HG03045 (cell line): Measurements from ENCODE around the gene MAP2.

Experiments
- ATAC-seq: cut with Tn5 transposase; IDR thresholded peaks from one replicate; pipeline ENCODE4 v1.9.1; 2021; ENCODE audit warnings: mild to moderate bottlenecking, moderate library complexity; ENCODE audit not compliant: unreplicated experiment

MAP2 gene

DNA sequence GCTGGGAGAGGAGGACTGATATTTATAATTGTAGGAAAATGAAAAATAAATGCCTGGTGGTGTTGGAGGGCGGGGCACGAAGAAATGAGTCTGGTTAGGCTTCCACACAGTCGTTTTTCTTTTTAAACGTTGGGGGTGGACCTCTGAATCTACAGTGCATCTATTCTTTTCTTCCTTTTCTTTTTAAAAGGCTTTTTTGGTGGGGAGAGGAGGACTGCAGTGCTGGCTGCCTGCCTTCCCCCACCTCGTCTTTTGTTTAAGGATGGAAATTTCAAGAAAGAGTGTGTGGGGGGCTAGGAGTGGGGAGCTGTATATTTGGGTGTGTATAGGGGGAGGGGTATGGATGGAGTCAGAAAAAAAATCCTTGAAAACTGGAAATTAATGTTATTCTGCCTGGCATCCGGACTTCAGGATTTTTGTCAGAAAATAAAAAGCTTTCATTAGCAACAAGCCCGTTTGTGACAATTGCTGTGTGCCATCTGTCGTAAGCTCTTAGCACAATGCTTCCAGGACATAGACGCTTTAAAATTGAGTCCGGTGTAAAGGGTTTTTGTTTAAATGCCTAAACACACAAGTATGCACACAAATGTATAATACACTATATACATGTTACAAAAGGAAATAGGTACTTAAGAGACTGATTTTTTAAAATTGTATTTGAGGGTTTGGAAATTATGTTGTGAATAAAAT is 1.1 kb downstream of the MAP2 start:
- no peak for ATAC-seq

DNA sequence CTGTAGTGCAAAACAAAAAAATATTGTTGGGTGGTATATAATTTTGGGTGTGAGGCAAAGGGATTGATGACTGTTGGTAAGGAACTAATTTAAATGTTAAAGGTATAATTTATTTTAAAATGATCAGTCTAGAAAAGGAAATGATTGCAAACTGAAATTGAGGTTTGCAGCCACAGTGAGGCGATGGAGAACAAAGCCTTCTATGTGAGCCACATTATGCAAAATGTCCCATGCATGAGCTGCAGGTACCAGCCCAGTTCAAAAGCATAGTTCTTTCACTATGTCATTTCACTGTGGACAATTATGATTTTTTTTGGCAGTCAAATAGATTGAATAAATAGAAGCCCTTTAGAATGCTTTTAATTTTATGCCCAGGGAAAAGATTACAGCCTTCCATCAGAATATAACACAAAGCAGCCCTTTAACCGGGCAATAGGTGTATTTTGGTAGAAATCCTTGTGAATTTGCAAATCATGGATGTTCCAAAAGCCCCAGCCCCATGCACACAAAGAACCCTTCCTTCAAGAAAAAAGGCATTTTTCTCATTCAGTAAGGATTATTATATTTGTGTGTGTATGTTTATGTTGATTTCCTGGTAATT is 1.7 kb downstream of the MAP2 start:
- ATAC-seq, result no peak

DNA sequence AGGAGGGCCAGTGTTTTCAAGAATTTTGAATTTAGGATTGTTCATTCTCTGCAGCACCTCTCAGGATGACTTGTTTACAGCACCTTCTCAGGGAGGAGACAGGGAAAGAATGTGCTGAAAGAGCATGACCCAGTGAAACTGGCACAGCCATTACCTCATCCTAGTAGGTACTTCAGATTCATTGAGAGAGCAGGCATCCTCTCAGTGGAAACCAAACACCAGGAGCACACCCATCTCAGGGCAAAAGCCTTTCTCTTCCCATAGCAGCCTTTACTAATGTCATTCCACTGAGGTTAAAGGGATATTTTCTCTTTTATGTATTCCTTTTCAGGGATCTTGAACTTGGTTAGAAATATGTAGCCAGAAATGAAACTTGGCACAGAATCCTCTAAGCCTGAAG is 2.6 kb downstream of the MAP2 start:
- no peak for ATAC-seq

DNA sequence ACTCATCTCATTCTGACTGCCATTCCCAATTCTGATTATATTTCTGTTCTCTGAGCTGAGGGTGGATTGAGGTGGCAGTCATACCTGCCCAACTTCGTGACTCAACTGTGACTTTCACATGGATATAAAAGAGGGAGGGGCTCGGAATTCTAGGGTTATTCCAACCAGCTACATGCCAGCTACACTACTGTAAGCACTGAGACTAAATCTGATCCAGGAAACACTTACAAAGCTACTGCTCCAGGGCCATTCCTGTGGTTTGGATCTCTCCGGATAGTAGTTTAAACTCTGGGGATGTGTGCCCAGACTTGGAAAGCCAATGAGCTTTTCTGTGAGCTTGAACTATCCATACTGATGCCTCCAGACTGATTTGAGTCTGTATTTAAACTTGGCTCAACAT is 7.9 kb downstream of the MAP2 start:
- no peak for ATAC-seq

DNA sequence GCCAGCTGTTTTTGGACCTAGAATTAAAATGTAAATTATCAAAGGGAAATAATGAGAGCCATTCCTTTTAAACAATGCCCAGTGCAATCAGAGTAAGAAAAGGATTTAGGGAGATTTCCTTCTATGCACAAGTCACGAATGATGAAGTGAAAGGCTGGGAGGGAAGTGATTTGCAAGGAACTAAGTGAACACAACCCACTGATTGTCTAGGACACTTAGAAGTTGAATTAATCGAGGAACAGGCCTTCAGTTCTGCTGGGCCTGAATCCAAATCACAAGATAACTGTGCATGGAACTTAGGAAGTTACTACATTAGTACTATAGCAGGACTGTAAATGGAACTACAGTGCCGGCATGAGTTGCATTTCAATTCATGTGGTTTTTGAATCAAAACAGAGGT is 17.7 kb downstream of the MAP2 start:
- no peak for ATAC-seq

DNA sequence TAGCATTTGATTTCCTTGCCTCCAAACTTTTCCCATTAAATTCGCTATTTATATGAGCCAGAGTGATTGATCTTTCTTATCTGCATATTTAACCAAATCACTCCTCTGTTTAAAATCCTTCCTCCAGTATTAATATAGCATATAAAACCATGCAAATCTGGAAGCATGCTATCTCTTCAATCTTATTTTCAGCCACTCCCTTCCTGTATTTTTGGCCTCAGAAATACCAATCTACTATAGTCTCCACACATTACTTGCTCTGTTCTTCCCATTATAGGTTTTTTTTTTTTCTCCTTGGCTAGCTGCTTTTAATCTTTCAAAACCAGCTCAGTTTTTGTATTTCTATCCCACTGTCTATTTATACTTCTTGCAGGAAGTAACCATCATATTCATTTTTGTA is 19.1 kb downstream of the MAP2 start:
- no peak for ATAC-seq

DNA sequence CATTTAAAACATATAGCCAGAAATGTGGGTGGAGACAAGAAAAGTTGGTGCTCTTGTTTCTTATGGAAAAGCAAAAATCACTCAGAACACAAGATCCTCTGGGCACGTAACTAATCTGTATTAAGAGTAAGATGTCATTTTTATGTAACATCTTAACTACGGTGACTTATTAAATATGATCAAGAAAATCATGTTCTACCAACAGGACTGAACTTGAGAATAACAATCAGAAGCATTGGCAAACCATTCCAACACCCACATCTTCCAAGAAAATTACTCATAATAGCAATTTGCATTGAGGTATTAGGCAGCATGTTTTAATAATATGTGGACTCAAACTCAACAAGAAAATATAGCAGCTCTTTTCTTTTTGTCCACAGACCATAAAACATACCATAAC is 21.6 kb downstream of the MAP2 start:
- no peak for ATAC-seq

DNA sequence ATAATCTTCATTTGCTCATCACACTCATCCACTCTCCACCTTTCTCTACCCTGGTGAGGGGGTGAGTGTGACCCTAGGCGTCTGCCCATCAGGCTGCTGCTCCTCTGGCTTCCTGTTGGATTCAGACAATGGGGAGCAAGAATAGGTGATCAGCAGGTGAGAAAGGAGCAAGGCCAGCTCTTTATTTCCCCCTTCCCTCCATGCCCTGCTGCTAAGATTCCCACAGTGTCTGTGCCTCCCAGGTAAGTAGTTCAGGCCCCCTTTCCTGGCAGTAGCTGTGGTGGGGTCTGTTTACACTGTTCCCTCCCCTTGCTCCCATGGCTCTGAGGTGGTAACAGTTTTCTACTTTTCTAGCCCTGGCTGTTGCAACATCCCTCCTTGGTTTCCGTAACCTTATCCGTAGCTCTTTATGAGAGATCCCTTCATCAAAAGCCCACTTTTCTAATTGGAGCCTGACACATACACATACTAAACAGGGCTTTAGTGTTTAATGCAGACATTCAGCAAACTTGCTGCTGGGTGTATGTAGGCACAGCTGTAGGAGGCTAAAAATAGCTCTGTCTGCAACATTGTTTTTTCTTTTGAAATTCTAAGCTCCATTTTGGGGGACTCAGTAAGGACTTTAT is 27.5 kb downstream of the MAP2 start:
- ATAC-seq, result no peak

DNA sequence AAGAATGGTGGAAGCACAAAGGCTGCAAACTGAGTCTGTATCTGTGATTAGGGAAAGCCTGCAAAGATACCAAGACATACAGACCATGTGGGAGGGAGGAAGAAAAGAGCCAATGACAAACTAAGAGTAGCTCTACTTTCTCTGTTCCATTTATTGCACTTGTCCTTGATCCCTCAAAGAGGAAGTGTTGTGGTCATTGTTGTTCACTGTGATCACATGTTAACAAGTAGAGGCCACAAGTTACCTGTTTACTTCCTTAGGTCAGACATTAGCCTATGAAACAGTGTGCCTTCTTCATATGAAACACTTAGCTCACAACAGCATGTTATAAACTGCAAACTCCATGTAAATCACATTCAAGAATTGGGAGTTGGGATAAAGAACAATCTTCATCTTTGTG is 32.6 kb downstream of the MAP2 start:
- no peak for ATAC-seq

DNA sequence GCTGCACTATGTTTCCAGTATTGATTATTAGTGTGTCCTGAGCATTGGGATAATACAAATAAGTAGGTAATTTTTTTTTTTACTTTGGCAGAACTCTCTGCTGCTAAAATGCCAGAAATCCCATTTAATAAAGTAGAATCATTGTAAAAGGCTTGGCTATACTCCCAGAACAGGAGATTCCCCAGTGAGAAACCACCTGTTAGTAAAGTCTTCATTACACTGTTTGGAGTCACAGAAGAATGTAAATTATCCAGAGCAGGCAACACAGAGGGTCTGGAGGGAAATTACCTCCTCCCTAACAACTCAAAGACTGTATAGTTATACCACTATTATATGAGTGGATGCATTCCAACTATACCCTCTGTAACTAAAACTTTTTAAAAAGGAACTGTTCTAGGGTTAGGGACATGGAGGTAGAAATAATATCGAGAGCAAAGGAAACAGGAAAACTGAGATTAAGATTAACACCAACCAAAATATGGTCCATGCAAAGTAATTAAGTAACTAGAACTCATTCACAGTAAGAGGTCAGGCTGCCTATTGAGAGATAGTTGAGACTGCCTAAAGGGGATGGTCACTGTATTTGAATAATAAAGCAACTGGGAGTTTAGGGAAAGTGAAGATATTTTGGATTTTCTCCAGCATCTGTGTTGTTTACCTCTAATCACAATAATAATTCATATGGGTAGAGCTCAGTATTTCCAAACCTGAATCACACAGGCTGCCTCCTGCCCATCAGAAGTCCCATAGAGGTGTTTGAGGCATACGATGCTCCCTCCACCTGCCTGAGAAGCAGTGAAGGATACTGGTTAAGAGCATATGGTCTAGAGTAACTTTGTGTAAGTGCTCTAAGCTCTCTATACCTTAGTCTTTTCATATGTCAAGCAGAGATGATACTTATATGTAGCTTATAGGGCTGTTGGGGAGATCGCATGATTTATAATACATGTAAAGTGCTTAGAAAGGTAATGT is 34.4 kb downstream of the MAP2 start:
- ATAC-seq, result no peak

DNA sequence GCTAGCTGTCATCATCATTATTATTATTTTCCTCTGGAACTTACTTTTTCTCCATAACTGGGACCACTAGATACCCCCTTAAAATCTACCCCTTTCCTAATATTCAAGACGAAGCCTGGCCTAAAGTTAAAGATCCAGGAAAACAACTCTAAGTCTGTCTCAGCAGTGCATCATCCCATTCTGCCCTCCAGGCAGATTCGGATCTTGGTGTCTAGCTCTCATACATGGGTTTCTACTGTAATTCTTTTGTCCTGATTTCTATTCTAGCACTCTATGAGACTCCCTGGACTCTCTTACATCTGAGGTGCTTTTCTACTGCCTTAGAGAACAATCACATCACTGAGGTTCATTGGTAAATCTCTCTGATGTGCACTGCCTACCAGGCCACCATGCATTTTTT is 35.5 kb downstream of the MAP2 start:
- no peak for ATAC-seq

DNA sequence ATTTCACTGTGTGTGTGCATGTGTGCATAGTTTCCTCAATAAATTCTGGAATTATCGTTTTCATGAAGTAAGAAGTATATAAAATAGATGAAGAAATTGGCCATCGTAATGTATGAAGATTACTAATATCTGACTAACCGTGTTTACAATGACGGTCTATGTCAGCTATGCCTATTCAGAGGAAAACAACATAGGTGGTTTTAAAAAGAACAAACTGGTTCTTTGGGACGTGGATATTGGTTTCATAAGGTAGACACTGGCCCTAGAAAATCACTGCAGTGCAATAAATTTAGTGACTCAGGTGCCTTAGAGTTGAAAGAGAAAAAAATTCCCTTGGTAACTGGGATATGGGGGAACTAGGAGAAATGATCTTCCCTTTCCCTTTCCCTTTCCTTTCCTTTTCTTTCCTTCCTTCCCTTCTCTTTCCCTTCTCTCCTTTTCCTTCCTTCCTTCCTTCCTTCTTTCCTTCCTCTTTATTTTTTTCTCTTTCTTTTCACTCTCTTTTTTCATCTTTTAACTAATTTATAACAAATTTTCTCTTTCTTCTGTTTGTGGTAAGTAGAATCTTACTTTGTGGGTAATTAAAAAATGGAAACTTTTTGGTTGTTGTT is 36.4 kb downstream of the MAP2 start:
- ATAC-seq, result no peak

DNA sequence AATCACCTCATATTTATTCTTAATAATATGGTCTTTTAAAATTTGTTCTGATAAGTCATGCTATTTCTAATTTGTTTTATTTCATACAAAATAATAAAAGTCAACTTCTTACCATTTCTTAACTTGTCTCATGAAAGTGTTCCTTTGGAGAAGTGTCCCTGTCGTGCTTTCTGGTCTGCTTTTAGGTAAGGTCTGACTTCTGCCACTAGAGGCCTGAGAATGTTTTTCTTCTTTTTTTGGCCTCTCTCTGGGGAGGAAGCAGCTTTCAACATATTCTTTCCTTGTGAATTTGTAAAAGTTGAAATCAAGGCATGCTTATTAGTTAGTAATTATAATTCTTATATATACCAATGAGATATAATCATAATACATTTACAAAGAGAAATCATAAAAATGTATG is 39.4 kb downstream of the MAP2 start:
- no peak for ATAC-seq

DNA sequence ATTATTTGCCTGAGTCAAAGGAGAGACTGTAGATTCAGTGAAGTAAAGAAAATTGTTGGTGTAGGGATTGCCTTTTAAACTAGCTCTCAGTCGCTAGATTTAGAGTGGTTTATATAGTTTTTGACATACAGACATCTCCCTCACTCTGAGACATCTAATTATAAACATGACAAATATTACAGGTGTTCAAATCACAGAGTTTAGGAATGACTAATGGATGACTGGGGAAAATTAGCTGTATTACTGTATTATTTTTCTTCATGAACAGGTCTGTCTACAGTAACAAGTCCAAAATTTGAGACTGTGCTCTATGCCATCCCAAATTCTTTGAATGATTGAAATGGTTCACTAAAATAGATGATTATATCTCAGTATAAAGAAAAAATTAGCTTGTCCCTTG is 40.0 kb downstream of the MAP2 start:
- no peak for ATAC-seq

DNA sequence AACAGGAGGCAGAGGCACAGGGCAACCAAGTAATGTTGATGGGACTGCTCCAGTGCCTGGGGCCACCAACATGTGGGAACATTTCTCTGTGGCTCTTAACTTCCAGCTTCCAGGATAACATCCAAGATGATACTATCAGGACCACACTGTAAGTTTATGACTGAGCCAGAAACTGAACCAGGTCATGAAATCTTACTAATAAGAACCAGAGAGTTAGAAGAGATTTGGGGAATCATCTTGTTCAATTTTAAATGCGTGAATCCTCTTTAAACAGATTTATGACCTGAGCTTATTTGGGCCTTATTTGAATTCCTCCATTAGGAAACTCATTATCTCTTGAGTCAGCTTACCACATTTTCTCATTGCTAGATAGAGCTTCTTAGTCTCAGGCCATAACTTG is 45.0 kb downstream of the MAP2 start:
- no peak for ATAC-seq

DNA sequence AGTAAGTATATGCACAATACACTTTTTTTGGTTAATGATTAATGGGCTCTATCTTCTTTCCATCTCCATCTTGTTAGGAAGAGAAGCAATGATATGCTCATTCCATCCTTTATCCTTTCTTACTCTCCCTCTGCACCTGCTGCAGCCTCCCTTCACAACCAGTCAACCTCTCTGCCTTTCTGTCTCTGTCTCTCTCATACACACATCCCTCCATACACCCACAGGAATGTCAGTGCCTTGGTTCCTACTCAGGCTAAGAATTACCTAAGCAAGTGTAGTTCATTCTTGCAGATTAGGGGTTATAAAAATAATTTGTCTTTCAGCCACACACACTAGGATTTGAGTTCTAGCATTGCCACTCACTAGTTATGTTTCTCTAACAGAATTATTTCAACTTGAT is 45.6 kb downstream of the MAP2 start:
- no peak for ATAC-seq

DNA sequence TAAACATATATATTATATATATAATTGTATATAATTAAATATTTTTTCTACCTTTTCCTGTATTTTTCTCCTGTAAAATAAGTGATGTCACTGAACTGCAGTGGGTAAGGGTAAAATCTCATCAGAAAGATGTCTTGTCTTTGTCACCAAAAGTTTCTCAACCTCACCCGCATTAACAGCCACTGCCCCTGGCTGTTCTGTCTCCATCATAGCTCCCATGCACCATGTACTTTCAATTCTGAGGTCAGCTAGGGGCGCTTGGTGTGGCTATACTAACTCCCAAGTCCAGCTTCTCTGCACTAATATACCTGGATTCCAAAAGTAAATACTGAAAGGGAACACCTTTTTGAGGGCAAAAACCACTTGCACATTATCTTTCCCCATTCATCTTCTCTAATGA is 46.6 kb downstream of the MAP2 start:
- no peak for ATAC-seq

DNA sequence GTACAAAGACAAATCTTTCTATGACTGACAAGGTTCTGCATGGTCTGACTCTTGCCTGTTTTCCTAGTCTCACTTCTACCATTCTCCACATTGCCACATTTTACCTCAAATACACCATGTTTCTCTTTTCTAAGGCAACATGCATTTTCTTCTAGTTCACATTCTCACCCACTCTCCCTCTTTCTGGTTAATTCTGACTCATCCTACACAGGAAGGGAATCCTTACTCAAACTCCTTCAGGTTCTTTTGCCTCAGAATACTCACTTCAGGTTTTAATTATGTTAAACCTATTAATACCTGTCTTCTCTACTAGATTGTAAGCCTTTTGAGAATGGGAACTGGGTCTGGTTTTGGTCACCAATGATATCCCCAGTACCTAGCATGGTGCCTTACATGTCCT is 47.2 kb downstream of the MAP2 start:
- no peak for ATAC-seq

DNA sequence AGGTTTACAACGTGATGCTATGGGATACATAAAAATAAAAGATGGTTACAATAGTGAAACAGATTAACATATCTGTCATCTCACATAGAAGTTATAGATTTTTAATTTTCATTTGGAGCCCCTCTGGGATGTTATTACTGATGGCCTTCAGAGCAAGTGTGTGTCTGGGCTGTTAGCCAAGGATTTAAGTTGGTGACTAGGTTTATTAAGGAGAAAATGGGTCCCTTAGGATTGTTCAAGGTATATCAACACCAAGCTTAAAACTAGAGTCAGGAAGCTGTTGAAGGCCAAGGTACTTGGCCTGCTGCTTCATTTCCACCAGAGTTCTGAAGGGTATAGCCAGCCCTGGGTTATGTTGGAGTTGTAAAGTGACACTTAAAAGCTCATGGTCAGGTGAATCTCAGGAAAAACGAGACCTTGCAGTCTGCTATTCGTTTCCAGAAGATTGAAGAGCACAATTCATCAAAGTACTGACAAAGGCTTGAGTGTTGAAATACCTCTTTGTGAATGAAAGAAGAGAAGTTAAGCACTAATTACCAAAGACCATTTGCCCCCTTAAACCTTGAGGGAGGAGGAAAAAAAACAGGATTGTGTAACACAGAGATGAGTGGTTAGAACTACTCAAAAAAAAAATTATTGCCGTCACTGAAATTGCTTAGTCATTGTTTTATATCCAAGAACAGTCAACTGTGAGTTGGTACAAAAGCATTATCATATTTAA is 48.4 kb downstream of the MAP2 start:
- no peak for ATAC-seq

DNA sequence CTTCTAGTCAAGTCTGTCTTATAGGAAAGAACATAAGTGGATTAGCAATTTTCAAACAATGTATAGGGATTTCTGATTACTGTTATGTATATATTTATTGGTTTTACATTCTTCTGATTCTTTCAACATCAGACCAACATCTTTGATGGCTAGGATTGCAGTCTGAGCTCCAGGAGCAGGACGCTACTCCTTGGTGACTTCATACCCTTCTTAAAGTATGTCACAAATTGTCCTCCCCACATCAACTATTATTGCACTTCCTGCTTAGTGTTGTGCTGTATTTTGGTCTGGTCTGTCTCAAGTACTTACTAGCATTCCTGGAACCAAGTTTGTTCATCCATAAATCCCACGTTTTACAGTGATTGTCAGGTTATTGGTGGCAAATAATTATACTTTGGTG is 49.0 kb downstream of the MAP2 start:
- ATAC-seq, result no peak
